Small intestine (tissue), 7 donors: Measurements from ENCODE around the gene HPCA. TPM values are rescaled to one million over a fixed set of nuclear protein-coding genes. Genes with fewer than 3 reads are reported as not detected.
A peak's percentile ranks its signal among the peaks of the same experiment; 100 is the strongest.

Source experiments
- DNase-seq, 2 donors: peaks; one replicate each; pipeline versions ENCODE4 v3.0.0 to v3.0.0-alpha.2; 2013
- FAIRE-seq: peaks from 2 replicates; lab custom pipeline; 2012; peaks lifted over from hg19 to GRCh38; lab: Jason Lieb, UNC
- H3K27ac ChIP-seq, 3 donors: one replicate each; pipeline ENCODE4 v1.5.1; 2013; ENCODE audit warnings: low read length in 2 of 3, mild to moderate bottlenecking in 2 of 3, control low read depth in 1 of 3, inconsistent platforms in 1 of 3, low read depth in 1 of 3, moderate library complexity in 1 of 3
- H3K27me3 ChIP-seq, 3 donors: one replicate each; pipeline ENCODE4 v1.6.1; 2013; ENCODE audit warnings: low read length in 3 of 3, inconsistent platforms in 1 of 3; ENCODE audit not compliant: control insufficient read depth in 3 of 3, insufficient read depth in 3 of 3
- H3K36me3 ChIP-seq, 3 donors: one replicate each; pipeline ENCODE4 v1.6.1; 2013; ENCODE audit warnings: low read length in 3 of 3, inconsistent platforms in 1 of 3, low read depth in 1 of 3, mild to moderate bottlenecking in 1 of 3, moderate library complexity in 1 of 3; ENCODE audit not compliant: control insufficient read depth in 3 of 3, insufficient read depth in 2 of 3
- H3K4me1 ChIP-seq, 3 donors: one replicate each; pipeline ENCODE4 v1.6.1; 2013; ENCODE audit warnings: low read length in 2 of 3, inconsistent platforms in 1 of 3, low read depth in 1 of 3, mild to moderate bottlenecking in 1 of 3, moderate library complexity in 1 of 3; ENCODE audit not compliant: control insufficient read depth in 3 of 3, insufficient read depth in 2 of 3
- H3K4me3 ChIP-seq, 3 donors: one replicate each; pipeline ENCODE4 v1.5.1; 2013; ENCODE audit warnings: low read length in 3 of 3, control low read depth in 1 of 3, inconsistent platforms in 1 of 3, low read depth in 1 of 3, mild to moderate bottlenecking in 1 of 3, moderate library complexity in 1 of 3
- H3K9me3 ChIP-seq, 2 donors: one replicate each; pipeline ENCODE4 v1.6.1; 2013; ENCODE audit warnings: low read depth in 1 of 2, low read length in 1 of 2; ENCODE audit not compliant: control insufficient read depth in 2 of 2, insufficient read depth in 1 of 2
- WGBS, 3 donors: extraction: QIAGEN DNeasy Blood & Tissue Kit; methylation state at CpG; one replicate each; pipeline ENCODE4 v1.1.7; 2013; 5-methylcytosine and 5-hydroxymethylcytosine counted together
- polyA plus RNA-seq, 4 donors: library from polyadenylated mRNA; stranded (reverse) in 3 of 4; unstranded in 1 of 4; fragments of 200-250 nt in 3 of 4; fragments of 120-200 nt in 1 of 4; gene quantifications; one replicate each; pipeline versions ENCODE4 v1.2.1 to v1.2.3, GENCODE V29; 2013
- donor health status: healthy with polysubstance abuse.
- donor health status: control.
- donor health status: control.
- donor health status: Bipolar disorder and iron deficiency.
- donor health status: healthy.

Gene HPCA
- polyA plus RNA-seq, 4 donors, result 0.96 to 2.9 (median 1.6) TPM; not detected in 1

DNA sequence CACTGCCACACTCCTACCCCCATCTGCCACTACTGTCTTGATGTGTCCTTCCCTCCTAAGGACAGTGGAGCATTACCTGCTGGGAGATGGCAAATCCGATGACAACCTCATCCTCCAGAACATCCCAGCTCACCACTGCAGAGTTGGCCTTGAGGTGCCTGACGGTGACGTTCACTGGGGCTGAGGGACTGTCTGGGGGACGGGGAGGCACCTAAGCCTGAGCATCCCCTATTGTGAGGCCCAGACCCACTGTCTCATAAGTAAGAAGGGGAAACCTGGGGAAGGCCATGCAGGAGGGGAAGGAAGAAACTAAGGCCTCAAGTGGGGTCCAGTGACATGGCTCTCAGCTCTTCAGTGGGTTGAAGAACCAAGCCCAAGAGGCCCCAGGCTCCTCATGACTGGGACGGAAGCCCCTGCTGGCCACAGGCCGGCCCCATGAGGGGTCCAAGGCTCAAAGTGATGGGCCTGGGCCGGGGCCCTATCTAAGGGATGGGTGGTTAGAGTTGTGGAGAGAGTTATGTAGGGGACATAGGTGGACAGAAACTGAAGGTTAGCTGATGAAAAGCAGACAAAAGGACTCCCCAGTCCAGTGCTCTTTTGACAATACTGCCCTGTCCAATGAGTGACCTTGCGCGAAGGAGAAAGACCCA, 17.4 kb upstream of the HPCA start:
- DNase-seq (no peak), FAIRE-seq (no peak)
- peaks cover 0 to 15% (median 2%) of the 10 kb centered on the region in 3 donors for H3K36me3 ChIP-seq
- H3K27ac ChIP-seq, result no peak overlapping the region
- H3K9me3 ChIP-seq, result no peaks in the 10 kb centered on the region
- peaks cover 0 to 11% (median 0%) of the 10 kb centered on the region in 3 donors for H3K4me1 ChIP-seq
- H3K27me3 ChIP-seq, result peaks cover 0 to 19% (median 14%) of the 10 kb centered on the region in 3 donors
- 89 to 97% (median 94%) methylated on average over 9 of the region's 9 CpGs for WGBS, 3 donors
- H3K4me3 ChIP-seq, result no peak overlapping the region

DNA sequence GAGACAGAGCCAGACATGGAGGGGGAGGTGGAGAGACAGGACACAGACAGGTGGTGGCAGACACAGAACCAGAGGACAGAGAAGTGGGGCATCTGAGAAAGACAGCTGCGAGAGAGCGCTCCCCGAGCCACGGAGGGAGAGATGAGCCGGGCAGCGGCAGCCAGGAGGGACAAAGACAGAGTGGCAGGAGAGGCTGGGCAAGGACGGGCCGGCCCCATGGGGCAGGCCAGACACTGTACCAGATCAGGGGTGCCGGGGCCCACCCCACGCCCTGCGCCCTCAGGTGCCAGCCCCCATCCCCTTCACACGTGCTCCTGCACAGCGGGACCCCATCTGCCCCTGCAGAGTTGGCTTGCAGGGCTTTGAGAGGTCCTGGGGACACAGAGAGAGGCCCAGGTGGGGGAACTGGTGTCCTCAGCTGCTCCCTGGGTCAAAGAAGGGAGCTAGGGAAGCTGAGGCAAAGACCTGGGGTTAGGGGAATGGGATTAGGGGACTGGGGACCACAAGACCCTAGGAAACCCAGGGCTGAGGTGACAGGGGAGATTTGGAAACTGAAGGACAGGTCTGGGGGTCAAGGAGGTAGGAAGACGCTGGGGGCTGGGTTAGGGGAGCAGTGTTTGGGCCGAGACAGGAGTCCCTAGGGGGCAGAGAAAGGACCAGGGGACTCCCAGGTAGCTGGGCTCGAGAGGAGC, 16.2 kb upstream of the HPCA start:
- H3K4me3 ChIP-seq, result peak overlapping the region in 2 of 3 donors; percentile 32 to 56
- WGBS, 3 donors, result 15 to 45% (median 40%) methylated on average over 10 to 16 of the region's 16 CpGs
- H3K9me3 ChIP-seq, result no peaks in the 10 kb centered on the region
- H3K27ac ChIP-seq, result no peak overlapping the region
- no peak for FAIRE-seq
- H3K36me3 ChIP-seq, result peaks cover 0 to 7% (median 2%) of the 10 kb centered on the region in 3 donors
- peaks cover 0 to 11% (median 0%) of the 10 kb centered on the region in 3 donors for H3K4me1 ChIP-seq
- H3K27me3 ChIP-seq, result peaks cover 0 to 19% (median 14%) of the 10 kb centered on the region in 3 donors
- DNase-seq, result no peak

DNA sequence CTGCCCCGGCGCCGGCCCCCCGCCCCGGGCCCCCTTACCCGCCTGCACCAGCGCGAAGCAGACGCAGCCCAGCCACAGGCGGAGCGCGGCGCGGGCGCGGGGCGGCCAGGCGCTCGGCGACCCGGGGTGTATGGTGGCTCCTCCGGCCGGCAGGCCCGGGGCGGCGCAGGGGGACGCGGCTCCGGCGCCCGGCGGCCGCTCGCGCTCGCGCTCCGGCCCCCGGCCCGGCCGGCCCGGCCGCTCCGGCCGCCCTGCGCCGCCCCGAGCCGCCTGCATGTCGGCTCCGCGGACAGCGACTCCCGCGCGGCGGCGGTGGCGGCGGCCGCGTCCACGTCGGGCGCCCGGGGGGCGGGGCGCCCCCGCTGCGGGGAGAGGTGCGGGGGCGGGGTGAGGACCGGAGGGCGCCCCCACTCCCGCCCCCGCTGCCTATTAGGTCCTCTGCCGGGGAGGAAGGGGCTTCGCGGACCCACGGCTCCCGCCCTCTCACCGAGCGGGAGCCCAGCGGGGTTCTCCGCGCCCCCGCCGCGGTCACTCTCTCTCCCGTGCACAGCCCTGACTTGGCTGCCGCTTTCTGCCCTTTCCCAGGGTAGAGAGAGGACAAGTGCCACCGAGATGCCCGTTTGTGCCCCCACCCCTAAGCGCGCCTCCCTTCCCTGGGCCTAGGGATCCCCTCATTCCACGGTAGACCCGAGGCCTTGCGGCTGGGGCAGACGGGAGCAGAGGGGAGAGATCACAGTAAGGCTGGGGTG, 15.5 kb upstream of the HPCA start, which contains the start of gene FNDC5:
FNDC5 (minus strand) TSS at position 298 of the 749 bp plus-strand sequence.
- no peak within 1 kb of the TSS for H3K27ac ChIP-seq
- peaks cover 0 to 19% (median 14%) of the 10 kb centered on the region in 3 donors for H3K27me3 ChIP-seq
- H3K9me3 ChIP-seq, result no peaks in the 10 kb centered on the region
- DNase-seq (peak in 1 of 2 donors; percentile 53), FAIRE-seq (no peak)
- peaks cover 0 to 11% (median 0%) of the 10 kb centered on the region in 3 donors for H3K4me1 ChIP-seq
- peak within 1 kb of the TSS in 2 of 3 donors; percentile 45 to 56 for H3K4me3 ChIP-seq
- WGBS, 3 donors, result 2% methylated on average over 42 to 98 of the region's 99 CpGs
- H3K36me3 ChIP-seq, result peaks cover 0 to 7% (median 2%) of the 10 kb centered on the region in 3 donors

DNA sequence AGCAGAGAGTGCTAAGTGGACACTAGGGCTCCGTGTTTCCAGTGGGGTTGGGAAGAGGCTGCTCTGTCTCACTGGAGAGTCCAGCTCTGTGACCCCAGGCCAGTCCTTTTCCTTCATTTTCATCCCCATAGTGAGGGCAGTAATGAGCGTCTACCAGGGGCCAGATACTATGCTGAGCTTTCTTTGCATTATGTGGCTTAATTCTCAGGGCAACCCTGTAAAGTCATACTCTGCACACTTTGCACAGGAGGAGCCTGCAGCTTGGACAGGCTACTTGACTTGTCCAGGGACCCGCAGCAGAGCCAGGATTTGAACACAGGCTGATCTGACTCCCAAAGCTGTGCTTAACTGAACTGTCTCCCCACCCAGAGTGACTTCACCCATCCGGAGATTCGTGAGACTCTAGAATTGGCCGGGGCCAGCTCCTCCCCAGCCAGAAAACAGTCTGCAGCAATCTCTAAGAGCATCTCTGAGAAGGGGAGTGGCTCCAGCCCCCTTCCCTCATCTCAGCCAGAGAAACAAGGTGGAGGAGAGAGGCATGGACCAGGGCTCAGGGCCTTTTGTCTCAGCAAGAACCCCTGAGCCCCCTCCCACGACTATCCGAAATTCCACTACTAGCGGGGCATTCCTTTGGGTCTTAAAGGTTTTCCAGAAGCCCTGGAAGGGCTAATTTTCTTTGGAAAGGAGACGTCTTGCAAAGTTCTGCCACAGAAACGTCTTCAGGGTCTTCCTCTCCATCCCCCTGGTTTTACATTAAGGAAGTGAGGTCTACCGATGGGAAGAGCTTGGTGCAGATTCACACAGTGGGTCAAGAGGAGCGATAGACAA, 14.7 kb upstream of the HPCA start:
- WGBS, 3 donors, result 48 to 54% (median 53%) methylated on average over 13 of the region's 13 CpGs
- no peak for FAIRE-seq
- Histone ChIP-seq H3K4me1 (peaks cover 0 to 11% (median 0%) of the 10 kb centered on the region in 3 donors), H3K27me3 (peaks cover 0 to 22% (median 14%) of the 10 kb centered on the region in 3 donors), H3K9me3 (no peaks in the 10 kb centered on the region), H3K4me3 (peak overlapping the region in 2 of 3 donors; percentile 45 to 56), H3K36me3 (peaks cover 0 to 7% (median 2%) of the 10 kb centered on the region in 3 donors), H3K27ac (no peak overlapping the region)
- DNase-seq, result no peak

DNA sequence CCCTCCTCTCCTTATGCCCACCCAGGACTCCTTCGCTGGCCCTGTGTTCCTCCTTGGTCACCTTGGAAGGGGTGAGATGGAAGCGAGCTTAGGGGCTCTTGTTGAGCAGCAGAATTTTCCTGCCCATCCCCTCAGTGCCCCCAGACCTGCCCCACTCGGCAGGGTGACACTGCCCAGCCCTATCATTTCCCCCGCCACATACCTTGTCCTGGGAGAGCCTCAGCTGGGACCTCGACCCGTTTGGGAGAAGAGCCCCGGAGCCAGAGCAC, 14.2 kb upstream of the HPCA start:
- H3K4me3 ChIP-seq, result no peak overlapping the region
- no peak overlapping the region for H3K27ac ChIP-seq
- H3K27me3 ChIP-seq, result peaks cover 0 to 28% (median 14%) of the 10 kb centered on the region in 3 donors
- 46 to 54% (median 50%) methylated on average over 7 of the region's 7 CpGs for WGBS, 3 donors
- peaks cover 0 to 6% (median 2%) of the 10 kb centered on the region in 3 donors for H3K36me3 ChIP-seq
- FAIRE-seq (no peak), DNase-seq (no peak)
- H3K9me3 ChIP-seq, result no peaks in the 10 kb centered on the region
- peaks cover 0 to 11% (median 0%) of the 10 kb centered on the region in 3 donors for H3K4me1 ChIP-seq

DNA sequence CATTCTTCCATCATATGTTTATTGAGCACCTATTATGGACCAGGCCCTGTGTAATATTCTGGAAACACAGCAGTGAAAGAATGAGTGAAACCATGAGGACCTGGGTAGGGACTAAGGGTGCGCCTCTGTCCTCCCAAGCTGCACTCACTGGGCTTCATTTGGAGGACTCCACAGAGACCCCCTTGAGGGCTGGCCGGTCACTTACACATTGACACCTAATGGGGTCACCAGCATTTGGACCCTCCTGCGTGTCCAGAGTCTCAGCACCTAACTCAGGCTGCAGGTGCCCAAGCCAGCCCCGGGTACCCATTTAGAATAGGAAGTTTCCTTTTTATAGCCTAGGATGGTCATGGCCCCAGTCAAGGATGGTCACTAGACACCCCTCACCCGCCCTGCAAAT, 12.8 kb upstream of the HPCA start:
- Histone ChIP-seq H3K27ac (no peak overlapping the region), H3K4me3 (no peak overlapping the region), H3K36me3 (peaks cover 0 to 4% (median 0%) of the 10 kb centered on the region in 3 donors), H3K4me1 (peaks cover 0 to 11% (median 0%) of the 10 kb centered on the region in 3 donors), H3K9me3 (no peaks in the 10 kb centered on the region), H3K27me3 (peaks cover 0 to 28% (median 14%) of the 10 kb centered on the region in 3 donors)
- 74 to 85% (median 79%) methylated on average over 5 of the region's 5 CpGs for WGBS, 3 donors
- no peak for DNase-seq
- FAIRE-seq, result no peak

DNA sequence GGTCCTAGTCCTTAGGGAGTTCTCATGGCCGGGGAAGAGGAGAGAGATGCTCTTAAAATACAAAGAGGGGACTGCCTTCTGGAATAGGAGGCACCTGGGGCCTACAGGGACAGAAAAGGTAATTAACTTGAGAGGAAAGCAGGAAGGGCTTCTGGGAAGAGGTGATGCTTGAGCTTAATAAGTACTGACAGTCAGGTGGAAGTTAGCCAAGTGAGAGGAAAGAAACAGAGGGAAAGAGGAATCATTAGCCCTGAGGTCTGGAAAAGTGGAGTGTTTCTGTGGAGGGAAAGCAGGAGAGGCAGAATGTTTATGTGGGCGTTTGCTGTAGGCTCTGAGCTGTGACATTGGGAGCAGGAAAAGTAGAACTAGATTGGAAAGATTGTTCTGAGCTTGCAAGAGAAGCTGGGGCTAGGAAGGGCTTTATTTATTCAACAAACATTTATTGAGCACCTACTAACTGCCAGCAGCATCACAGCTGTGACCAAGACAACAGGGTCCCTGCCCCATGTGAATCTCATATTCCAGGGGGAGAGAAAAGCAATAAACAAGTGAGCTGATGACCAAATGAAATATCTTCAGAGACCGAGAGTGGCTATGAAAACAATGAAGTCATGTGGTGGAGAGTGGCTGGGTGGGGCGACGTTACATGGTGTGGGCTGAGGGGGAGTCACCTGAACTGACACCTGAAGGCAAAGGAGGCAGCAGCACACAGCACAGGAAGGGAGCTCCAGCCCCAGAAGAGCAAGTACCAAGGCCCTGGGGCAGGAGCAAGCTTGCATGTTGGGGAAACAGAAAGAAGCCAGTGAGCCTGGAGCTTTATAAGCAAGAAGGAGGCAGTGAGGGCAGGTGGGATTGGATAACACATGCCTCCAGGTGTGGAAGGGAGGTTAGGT, 11.2 kb upstream of the HPCA start:
- H3K9me3 ChIP-seq, result no peaks in the 10 kb centered on the region
- WGBS, 3 donors, result 67 to 71% (median 68%) methylated on average over 5 of the region's 5 CpGs
- H3K27me3 ChIP-seq, result peaks cover 0 to 26% (median 13%) of the 10 kb centered on the region in 3 donors
- no peaks in the 10 kb centered on the region for H3K36me3 ChIP-seq
- H3K4me3 ChIP-seq, result no peak overlapping the region
- H3K27ac ChIP-seq, result no peak overlapping the region
- DNase-seq (no peak), FAIRE-seq (no peak)
- peaks cover 0 to 9% (median 0%) of the 10 kb centered on the region in 3 donors for H3K4me1 ChIP-seq
